HG03159 (cell line): ENCODE data around the gene CLCN7.
A peak's percentile ranks its signal among the peaks of the same experiment; 100 is the strongest.
"Not testable (repeated sequence)": the region's sequence is repeated elsewhere in the genome, so short reads cannot be mapped to it uniquely, and the experiment has no call there.

ENCODE experiments used
- ATAC-seq: cut with Tn5 transposase; IDR thresholded peaks from one replicate; pipeline ENCODE4 v1.9.1; 2021; ENCODE audit warnings: mild to moderate bottlenecking, moderate library complexity; ENCODE audit not compliant: unreplicated experiment

CLCN7 gene

DNA sequence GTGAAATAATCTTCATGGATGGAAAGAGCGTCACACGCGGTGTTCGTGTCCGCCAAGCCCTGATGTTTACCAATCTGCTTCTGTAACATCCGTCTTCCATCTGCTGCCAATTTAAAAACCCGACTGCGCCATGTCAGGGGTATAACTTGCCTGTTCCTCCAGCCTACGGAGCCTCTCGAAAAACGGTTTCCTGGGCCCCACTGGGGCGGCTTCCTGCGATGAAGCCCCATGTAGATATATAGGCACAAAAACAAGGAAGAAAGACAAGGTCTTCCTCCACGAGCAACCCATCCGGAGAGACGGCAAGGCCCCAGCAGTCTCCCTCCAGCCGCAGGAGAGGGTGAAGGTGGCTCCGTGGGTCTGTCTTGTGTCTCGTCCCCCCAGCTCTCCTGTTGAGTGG lies 13.8 kb upstream of the CLCN7 start, which contains the start of gene PTX4:
TSS of gene PTX4 (minus strand) at position 326 of the 400 bp plus-strand sequence. CDS start at position 291, 35 bp downstream.
- ATAC-seq: no peak

- no peak for ATAC-seq
These were observed 13.3 kb upstream of the CLCN7 start for GRCh38 chr16:1488054-1488601.

DNA sequence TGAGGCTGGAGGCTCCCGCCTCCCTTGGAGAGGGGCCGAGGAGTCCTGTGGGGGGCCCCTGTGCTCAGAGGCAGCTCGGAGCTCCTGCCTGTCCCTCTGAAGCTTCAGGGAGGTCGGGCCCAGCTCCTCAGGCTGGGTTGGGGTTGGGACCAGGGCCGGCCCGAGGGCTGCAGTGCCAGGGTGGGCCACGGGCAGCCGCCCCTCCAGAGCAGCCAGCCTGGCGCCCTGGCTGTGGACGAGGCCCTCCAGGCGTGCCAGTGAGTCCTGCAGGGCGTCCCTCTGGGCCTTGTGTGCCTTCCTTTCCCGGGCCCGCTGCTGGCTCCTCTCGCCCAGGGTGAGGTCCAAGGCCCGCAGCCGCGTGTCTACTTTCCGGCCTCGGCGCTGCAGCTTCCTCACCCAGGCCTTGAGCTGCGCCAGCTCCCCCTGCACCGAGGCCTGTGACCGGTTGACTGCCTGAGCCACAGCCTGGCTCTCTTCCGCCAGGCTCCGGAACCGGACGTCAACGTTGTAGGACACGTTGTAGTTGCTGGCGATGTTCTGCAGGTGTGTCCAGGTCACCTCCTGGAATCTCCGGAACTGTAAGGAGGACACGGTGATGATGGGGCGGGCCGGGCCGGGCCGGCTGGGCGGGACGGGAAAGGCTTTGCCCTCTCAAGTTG lies 12.7 kb upstream of the CLCN7 start:
- ATAC-seq: no peak

DNA sequence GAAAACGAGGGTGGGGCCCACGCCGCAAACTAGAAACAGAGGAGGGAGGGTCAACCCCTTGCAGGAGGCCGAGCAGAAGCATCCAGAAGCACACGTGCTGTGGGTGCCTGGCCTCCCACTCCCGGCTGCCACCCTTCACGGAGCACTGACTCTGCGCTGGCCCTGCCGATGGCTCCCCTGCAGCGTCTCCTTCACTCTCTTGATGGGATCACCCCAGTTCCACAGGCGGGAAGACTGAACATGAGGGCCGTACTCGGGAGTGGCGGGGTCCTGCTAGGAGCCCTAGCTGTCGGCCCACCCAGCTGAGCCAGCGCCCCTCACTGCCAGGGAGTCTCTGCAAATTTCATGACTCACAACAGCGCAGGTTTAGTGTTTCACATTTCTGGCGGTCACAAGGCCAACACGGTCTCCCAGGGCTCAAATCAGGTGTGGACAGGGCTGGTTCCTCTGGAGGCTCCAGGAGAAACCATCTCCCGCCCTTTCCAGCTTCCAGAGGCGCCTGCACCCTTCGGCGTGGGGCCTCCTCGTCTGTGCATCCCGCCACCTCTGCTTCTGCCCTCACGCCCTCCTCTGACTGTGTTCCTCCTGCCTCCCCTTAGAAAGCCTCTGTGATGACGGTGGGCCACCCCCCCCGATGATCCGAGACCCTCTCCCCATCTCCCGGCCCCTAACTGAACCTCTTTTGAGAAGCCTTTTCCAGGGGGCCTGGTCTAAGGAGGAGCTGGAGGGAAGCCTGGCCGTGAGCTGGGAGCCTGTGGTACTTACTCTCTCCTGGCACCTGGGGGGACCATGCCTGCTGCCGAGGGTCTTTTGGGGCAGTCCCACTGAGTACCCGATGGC lies 11.9 kb upstream of the CLCN7 start:
- no peak for ATAC-seq

DNA sequence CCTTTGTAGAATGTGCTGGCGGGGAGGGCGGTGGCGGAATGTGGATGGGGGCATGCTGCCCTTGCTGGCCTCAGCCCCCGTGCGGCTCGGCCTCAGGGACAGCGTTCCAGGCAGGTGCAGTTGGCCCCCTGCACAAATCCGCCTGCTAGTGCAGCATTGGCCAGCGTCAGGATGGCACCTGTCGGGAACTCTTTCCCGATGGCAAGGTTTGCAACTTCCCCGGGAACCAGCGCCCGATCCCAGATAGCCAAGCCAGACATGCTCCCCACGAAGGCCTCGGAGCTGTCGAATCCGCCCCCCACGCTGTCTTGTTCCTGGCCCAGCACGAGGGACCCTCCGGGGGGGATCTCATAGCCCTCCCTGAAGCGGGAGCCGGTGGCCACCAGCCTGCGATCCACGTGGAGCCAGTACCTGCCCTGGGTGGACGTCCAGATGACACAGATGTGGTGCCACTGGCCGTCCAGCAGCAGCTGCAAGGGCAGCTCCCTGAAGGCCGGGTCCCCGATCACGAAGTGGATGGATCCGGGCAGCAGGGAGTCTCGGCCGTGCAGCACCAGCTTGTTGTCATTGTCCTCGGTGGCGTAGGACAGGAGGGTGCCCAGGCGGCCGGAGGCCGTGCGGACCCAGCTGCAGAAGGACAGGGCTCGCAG lies 11.1 kb upstream of the CLCN7 start:
- no peak for ATAC-seq

- no peak for ATAC-seq
These were observed 7.3 kb upstream of the CLCN7 start for GRCh38 chr16:1481906-1482835.

GRCh38 chr16:1478937-1479336 lies 4.1 kb upstream of the CLCN7 start:
- not testable (repeated sequence) for ATAC-seq

DNA sequence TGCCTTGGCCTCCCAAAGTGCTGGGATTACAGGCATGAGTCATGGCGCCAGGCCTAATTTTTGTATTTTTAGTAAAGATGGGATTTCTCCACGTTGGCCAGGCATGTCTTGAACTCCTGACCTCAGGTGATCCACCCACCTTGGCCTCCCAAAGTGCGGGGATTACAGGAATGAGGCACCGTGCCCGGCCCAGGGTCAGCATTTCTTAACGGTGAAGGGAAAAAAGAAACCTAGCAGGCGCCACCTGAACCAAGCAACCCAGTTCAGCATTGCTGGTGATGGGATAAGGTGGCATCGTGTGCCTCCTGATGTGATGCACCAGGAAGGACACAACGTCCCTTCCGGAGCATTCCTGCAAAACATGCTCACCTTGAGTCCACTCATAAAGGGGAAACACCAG lies 2.2 kb upstream of the CLCN7 start:
- ATAC-seq: no peak

DNA sequence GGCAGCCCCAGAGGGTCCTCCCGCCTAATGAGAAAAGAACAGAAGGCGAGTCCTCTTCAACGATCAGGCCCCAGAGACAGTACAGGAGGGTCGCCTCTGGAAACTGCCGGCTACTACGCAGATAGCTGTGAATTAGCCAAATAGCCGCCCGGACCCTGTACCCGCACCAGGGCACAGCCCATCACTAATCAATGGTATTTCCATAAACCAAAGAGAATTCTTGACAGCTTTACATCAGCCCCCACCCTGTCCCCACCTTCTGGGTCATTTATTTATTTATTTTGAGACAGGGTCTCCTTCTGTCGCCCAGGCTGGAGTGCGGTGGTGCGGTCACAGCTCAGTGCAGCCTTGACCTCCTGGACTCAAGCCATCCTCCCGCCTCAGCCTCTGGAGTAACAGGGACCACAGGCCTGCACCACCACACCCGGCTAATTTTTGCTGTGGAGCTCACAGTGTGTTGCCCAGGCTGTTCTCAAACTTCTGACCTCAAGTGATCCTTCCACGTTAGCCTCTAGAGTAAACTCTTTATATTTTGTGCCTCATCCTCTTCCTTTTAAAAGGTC lies 805 bp upstream of the CLCN7 start:
- ATAC-seq: no peak

- ATAC-seq: peak; percentile 23
These were observed 589 bp downstream of the CLCN7 start for GRCh38 chr16:1474082-1474795.

DNA sequence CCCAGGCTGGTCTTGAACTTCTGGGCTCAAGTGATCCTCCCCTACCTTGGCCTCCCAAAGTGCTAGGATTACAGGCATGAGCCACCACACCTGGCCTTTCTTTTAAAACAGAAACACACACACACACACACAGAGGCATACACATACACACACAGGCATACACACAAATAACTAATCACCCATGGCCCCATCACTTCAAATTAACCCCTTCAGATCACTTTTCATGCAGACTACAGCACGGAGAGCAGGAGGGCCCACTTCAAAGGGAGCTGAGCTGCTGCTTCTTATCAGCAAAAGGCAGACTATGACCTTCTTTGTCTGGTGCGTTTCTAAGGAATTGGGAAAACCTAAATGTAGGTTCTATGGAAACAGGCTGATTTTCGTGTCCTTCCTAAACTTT lies 1.9 kb downstream of the CLCN7 start:
- ATAC-seq: no peak

DNA sequence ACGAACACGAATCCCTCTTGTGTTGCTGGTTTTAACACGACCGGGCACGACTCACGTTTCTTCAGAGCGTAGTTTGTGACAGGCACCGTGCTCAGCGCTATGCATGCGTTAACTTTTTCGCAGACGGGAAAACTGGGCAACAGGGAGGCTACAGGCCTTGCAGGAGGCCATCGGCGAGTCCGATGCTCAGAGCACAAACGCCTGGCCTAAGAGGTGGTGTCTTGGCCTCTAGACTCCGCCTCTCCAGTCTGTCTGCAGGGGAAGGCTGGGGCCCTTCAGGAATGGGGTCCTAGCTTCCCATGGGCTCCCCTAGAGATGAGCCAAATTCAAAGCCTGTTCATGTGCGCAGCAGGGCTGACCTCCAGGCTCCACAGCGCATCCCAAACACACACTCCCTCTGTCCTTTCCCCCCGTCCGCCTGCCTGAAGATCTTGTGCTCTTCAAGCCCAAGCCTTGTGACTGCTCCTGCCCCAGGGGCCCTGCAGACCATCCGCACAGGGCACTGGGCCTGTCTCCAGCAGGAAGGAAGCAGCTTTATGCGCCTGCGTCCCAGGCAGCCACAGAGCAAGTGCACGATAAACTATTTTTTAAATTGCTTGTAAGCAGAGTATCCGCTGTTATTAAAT lies 3.1 kb downstream of the CLCN7 start:
- no peak for ATAC-seq

DNA sequence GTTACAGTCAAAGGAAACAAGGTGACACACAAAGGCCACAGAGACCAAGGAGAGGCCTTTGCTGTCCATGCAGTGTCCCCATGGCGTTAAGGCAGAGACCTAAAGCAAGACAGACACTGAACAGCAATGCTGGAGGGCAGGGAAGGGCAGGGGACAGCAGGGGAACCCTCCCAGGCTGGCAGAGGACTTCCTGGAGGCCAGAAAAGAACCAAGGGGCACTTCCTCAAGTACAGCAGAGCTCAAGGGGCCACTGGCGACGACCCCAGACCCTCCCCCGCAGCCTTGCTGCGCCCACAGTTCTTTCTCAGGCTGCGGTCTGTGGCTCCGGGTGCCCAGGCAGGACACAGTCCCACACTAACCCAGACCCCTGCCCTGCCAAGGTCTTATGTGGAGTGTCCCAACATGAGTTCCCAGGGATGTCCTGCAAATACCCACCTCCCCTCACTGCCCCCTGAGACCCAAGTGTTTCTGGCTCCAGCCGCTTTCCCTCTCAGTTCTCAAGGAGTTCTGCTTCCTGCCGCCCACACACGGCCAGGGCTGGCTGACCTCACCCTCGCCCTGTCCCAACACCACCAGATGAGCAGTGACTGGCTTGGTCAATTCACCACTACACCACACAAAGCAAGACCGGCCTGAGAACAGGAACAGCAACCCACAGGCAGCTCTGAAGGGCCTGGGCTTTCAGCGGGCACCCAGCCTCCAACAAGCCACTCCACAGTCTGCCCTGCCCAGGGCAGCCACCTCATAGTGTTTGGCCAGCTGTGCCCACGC lies 4.2 kb downstream of the CLCN7 start:
- ATAC-seq: no peak

- ATAC-seq: no peak
These were observed 5.1 kb downstream of the CLCN7 start for GRCh38 chr16:1469693-1470201.

GRCh38 chr16:1469141-1469540 lies 5.7 kb downstream of the CLCN7 start:
- not testable (repeated sequence) for ATAC-seq

DNA sequence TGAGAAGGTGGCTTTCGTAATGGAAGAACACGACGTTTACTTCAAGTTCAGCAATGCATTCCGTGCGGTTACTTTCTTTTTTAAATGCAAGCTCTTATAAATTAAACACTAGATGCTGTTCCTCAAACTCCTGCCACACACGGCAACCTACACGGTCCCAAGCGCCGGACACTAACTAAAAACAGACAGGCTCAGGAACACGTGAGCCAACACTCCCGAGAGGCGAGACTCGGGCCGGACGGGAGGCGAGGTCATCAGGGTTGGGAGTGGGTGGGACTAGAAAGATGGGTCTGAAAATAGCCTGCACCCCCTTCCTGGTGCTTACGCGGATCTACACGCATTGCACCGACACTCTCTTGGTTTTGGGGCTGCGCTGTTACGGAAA lies 6.4 kb downstream of the CLCN7 start:
- ATAC-seq: no peak

DNA sequence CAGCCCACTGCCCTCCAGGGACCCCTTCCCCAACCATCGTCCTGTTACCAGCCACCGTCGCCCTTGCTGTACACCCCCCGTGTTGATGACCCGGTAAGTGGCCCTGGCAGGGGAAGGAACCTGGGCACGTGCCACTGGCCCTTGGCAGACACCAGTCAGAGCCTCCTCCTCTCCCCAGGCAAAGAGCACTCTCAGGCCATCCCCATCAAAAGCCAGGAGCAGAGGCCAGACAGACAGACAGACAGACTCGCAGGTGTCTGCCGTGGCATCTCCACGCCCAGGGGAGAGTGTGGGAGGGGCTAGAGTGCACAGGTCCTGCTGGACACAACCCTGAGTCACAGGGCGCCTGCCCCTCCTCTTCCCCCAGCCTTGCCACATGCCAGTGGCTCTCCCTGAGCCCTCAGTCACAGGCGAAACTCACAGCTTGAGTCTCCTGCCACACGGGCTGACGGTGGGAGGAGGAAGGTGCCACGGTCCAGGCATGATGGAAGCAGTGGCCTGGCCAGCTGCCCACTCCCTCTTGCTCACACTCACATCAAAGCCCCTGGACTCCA lies 7.8 kb downstream of the CLCN7 start:
- ATAC-seq: no peak

- ATAC-seq: no peak
These were observed 8.8 kb downstream of the CLCN7 start for GRCh38 chr16:1466054-1466453.
